GM21367 (cell line): ENCODE measurements around the gene GLIPR2.
"Not testable (repeated sequence)": the region's sequence is repeated elsewhere in the genome, so short reads cannot be mapped to it uniquely, and the experiment has no call there.

Source experiments
- ATAC-seq: cut with Tn5 transposase; IDR thresholded peaks from one replicate; pipeline ENCODE4 v1.9.1; 2021; ENCODE audit not compliant: unreplicated experiment

GLIPR2 gene

DNA sequence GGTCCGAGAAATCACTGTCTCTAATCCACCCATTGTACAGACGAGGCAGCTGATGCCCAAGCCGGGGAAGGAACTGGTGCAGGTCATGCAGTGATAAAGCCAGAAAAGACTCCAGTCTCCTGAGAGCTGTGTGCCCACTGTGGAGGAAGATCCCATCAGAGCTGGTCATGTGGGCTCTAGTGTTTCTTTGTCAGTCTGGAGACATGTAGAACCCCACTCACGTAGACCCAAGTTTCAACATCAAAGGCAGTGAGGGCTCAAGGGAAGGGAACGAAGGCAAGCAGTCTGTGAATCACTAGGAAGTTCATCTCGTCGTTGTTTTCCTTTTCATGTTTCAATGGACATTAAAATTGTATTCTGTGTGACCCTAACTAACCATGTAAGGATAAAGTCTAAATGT lies 14.6 kb upstream of the GLIPR2 start:
- no peak for ATAC-seq

GRCh38 chr9:36123515-36123914 lies 13.0 kb upstream of the GLIPR2 start:
- ATAC-seq: no peak

- ATAC-seq: no peak
Observed at GRCh38 chr9:36125062-36125855, 11.3 kb upstream of the GLIPR2 start.

DNA sequence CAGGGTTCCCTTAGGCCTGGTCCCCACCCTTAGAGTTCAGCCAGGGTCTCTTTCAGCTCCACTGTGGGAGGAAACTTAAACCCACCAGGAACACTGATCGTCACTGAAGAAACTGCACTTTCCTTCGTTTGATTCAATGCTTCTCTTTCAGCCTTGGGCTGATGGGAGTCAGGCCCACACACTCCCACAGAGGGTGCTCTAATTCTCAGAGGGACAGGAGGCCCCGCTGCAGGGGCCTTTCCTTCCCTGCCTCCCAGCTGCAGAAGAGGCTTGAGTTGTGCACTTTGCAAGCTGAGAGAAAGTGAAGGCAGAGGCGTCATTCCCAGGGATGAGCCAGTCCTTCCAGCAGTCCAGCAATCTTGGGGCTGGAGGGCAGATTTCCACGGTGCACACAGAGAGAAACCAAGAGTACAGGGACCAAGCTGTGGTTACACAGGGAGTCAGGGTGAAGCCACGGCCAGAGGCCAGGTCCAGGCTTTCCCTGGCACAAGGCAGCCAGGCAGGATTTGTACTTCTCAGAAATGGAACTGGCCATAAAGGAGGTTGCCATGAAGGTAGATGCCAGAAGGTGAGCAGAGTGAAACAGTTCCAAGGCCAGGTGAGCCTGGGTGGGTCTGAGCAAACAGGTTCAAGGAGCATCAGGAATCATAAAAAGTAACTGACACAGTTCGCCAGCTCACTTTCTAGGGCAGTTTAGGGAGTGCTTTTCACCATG lies 10.4 kb upstream of the GLIPR2 start:
- ATAC-seq: no peak

GRCh38 chr9:36127652-36128244 lies 8.8 kb upstream of the GLIPR2 start:
- ATAC-seq: no peak

DNA sequence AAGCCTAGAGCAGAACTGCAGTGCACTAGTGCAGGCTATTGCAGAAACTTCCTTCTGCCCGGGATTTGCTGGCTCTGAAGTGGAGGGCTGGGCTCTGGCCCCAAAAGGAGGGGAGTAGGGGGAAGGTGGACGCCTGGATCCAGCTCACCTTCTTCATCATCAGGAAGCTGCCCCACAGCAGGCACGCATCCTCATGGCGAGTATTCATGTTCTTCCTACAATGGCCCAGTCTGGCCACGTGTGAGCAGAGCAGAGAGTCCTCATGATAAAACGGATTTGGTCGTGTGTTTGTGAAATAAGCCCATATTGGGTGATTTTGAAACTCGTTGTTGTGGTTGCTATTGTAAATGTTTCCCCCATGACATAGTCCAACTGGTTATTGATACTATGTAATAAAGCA lies 8.2 kb upstream of the GLIPR2 start:
- ATAC-seq: no peak

DNA sequence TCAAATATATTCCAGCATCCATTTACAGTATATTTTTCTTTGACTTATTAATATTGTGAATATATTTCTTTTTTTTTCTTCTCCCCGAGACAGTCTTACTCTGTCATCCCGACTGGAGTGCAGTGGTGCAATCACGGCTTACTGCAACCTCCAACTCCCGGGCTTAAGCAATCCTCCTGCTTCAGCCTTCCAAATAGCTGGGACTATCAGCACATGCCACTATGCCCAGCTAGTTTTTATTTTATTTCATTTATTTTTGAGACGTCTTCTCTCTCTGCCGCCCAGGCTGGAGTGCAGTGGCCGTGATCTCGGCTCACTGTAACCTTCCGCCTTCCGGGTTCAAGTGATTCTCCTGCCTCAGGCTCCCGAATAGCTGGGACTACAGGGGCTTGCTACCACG lies 7.4 kb upstream of the GLIPR2 start:
- ATAC-seq: no peak

- ATAC-seq: not testable (repeated sequence)
Observed at GRCh38 chr9:36131666-36132065, 4.9 kb upstream of the GLIPR2 start.

DNA sequence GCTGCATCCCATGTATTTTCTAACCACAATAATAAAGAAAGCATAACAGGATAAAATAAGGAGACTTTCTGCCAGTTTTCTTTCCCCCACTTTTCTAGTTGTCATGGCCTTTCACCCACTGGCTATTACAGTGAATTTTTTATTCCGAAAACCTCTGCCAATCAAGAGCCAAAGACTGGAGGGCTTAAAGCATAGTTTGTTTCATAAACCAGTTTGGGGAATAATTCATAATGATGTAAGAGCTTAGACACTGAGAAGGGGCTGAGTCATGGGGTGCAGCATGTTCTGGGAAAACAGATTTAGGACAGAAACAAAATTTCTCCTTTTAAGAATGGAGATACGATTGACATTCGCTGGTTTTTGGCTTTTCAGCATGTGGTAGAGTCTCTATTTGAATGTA lies 4.4 kb upstream of the GLIPR2 start:
- no peak for ATAC-seq

DNA sequence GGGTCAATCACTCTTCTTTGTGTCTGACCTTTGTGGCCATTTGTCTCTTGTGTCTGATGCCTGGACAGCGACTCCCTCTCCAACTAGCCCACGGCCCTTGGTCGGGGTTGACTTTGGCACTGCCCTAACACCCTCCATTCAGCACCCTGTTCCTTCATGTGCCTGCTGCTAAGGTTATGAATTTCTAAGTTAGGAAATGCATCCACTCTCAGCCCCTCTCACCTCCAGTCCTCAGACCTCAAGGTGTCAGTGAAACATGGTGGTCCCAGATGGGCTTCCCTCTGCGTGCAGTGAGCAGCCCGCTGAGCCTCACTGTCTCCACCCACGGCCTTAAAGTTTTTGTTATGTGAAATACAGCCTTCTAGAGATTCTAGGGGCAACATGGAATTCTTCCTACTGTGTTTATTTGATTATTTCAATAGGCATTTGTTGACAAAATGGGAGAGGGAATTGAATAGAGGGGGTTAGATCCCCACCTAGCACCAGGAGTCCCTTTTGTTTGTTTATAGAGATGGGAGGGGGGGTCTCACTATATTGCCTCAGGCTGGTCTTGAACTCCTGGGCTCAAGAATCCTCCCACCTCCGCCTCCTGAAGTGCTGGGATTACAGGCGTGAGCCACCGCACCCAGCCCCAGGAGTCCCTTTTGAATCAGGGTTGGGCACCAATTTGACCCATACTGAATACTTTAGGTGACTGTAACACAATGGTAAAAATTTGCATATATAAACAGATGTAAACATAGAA lies 1.6 kb upstream of the GLIPR2 start:
- no peak for ATAC-seq

GRCh38 chr9:36135741-36136271 lies 727 bp upstream of the GLIPR2 start:
- no peak for ATAC-seq

- ATAC-seq: peak; percentile 3
Observed at GRCh38 chr9:36136894-36137391, 410 bp downstream of the GLIPR2 start.

DNA sequence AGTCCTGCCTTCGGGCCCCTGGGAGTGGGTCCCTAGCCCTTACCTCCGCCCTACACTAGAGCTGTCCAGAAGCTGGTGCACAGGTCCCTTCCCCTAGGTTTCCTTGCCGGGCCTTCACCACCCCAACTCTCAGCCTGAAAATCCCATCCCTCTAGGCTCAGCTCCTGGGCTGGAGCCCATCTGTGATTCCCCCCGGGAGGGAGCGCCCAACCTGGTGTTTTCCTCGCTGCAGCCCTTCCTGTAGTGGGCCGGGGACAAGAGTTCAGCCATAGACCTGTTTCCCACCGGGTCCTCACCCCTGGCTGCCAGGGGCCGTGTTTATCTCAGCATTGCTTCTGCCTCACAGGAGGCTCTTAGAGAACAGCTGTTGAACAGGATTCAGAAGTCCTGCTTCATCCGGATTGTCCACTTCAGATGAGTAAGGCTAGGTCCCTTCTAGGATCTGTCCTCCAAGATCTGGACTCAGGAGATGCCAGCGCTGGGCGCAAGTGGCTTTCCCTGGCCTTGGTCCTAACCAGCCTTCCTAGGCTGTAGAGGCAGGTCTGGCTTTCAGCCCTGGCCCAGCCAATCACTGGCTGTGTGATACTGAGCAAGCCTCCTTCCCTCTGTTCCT lies 965 bp downstream of the GLIPR2 start:
- ATAC-seq: no peak

GRCh38 chr9:36138496-36138895 lies 2.0 kb downstream of the GLIPR2 start:
- ATAC-seq: no peak

DNA sequence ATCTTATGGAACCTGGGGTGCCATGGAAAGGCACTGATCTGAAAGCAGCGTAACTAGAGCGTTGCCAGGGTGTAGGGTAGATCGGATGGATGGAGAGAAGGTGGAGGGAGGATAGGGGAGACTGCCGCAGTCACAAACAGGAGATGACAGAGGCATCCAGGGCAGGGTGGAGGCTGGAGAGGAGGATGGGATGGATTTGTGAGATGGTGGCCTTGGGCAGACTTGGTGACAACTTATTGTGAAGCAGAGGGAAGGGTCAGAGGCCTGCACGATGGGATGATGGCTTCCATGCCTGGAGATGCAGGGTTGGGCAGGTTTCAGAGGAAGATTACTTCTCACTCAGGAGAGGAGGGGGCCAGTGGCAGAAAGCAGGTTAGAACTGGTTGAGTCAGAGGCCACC lies 2.4 kb downstream of the GLIPR2 start:
- no peak for ATAC-seq

DNA sequence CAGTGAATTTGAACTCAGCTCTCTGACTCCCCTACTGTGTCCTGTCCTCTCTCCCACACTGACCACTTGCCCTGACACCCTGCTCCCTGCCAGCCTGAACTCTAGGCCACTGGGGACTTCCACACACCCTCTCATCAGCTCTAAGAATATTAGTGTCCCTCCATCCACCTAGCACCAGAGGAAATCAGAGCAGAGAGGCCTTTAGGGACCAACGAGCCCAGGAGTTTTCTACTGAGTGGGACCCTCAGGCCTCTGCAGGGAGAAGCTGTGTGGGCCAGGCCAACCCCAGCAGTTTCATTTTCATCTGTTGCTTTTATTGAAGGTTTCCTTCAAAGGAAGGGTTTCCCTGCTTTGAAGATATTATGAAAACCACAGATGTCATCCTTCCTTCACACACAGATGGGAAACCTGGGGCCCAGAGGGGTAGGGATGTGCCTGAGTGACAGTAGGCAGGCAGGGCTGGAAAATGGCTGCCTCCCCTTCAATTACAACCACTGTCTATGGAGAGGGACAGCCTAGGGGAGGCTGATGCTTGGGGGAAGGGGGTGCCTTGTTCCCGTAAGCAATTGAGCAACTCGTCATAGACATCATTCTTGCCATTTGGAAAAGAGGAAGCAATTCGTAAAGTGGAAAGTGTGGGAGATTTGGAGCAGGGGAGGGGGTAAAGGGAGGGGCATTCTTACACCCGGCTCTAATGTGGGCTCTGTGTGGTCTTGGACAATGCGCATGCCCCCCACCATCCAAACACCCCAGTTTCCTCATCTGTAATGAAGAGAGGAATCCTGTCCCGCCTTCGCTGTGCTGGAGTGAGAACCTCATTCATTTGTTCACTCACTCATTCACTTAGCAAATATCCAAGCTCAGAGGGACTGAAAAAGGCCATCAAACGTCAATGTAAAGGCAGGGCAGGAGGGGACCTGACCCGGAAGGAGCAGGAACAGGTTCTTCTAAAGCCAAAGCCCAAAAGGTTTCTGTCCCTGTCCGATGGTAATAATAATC lies 3.9 kb downstream of the GLIPR2 start:
- ATAC-seq: no peak

DNA sequence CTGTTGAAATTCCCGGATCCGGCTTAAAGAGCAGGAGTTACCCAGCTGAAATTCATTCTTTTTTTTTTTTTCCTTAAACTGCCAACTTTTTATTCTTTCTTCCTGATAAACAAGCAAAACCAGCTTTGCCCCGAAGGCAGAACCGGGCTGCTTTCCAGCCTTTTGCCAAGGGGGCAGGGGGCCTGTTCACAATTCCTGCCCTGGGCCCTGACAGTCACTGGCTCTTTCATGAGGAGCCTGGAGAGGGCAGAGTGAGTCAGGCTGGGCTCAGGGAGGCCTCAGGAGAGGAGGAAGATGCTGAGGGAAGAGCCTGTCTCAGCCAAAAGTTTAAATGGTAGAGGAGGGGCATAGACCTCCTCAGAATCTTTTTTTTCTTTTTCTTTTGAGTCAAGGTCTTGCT lies 4.8 kb downstream of the GLIPR2 start:
- no peak for ATAC-seq

GRCh38 chr9:36141761-36142160 lies 5.2 kb downstream of the GLIPR2 start:
- no peak for ATAC-seq

DNA sequence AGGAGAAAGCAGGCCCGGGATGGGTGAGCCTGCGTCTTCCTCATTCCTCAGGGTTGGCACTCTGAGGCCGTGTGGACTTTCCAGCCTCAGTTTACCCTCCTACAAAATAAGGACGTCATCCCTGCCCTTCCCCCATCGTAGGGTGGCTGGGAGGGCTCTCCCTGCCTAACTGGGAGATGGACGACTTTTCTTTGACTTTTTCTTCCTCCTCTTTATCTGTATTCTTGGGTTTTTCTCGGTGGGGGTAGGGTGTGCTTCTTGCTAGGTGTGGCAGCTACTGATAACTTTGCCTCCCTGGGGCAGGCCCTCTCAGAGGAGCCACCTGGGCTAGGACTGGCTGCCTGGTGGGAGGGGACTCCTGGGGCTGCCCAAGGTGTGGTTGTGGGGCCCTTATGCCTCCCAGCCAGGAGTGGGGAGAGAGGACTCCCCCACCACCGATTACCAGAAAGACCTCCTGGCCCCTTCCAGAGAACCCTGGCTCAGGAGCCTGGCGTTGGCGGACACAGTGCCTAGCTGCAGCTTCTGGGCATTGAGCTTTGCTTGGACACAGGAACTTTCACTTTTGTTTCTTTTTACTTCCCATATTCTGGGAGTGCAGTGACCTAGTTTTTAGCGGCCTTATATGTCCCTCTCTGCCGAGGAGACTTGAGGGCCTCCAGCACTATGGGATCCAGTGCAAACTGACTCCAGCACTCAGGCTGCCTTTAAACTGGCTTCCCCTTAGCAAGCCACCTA lies 6.1 kb downstream of the GLIPR2 start:
- no peak for ATAC-seq
